HG03159 (cell line): Measurements from ENCODE around the gene PTPRN2.

Experiments
- ATAC-seq: cut with Tn5 transposase; IDR thresholded peaks from one replicate; pipeline ENCODE4 v1.9.1; 2021; ENCODE audit warnings: mild to moderate bottlenecking, moderate library complexity; ENCODE audit not compliant: unreplicated experiment

The PTPRN2 gene

GRCh38 chr7:157618823-157619606 is 968.6 kb downstream of the PTPRN2 start:
- ATAC-seq: no peak

GRCh38 chr7:157618091-157618726 is 969.4 kb downstream of the PTPRN2 start:
- ATAC-seq: no peak

GRCh38 chr7:157617401-157617800 is 970.2 kb downstream of the PTPRN2 start:
- ATAC-seq: no peak

DNA sequence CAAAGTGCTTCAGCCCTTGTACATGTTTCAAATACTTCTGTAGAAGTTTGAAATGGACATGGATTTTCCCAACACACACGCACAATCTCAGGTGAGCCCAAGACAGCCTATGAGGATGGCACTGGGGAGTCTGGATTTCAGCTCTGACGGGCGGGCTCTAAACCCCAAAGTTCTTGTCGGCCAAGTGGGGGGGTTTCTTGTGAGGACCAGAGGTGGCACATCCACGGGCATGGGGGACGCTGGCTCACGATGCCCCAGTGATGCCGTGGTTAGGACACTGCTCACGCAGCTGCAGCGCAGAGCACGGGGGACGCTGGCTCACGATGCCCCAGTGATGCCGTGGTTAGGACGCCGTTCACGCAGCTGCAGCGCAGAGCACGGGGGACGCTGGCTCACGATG is 970.7 kb downstream of the PTPRN2 start:
- no peak for ATAC-seq

GRCh38 chr7:157616426-157616825 is 971.2 kb downstream of the PTPRN2 start:
- ATAC-seq: no peak

DNA sequence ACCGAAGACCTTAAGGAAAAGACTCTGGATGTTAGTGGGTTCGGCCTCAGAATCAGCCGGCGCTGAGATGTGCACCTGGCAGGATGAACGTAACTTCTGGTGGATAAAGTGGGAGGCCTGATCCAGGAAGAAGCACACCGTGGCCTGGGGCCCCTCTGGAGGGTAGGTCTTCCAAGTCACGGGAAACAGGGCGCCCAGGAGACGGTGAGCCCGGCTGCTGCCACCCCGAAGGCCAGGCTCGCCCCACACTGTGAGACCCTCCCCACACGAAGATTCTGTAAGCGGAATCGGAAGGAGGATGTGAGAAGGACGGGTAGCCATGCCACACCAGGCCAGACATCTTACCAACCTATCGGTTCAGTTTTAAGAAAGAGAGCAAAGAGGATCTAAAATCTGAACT is 971.8 kb downstream of the PTPRN2 start:
- no peak for ATAC-seq

DNA sequence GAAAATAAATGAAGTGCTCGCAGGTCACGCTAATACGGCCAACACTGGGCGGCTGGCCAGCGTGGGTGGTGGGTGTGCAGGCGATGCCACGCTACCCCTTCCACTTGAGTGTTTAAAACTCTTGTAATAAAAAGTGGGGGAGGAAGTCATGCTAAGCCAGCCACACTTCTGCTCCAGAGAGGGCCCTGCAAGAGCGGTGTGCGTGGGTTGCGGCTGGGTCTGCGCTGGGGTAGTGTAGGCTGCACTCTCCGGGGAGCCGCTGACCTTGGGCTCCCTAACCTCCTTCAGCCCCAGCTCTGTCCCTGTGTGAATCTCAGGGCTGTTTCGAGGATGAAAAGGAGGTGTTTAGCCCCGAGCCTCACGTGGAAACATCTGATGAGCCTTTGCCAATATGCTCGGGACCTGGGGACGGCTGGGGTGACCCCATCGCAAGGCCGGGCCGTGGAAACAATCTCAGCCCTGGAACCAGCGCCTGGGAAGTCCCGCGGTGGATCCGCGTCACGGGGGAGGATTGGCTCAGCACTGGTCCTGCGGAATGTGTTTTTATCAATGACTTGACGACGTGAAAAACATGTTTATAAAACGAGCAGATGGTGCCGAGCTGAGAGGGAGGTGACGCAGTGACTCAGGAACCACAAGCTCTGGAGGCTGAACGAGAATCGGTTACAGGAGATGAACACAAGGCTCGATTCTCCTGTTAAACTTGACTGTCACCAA is 972.4 kb downstream of the PTPRN2 start:
- no peak for ATAC-seq

- ATAC-seq: no peak
Measured at GRCh38 chr7:157614457-157615020, 973.1 kb downstream of the PTPRN2 start.

DNA sequence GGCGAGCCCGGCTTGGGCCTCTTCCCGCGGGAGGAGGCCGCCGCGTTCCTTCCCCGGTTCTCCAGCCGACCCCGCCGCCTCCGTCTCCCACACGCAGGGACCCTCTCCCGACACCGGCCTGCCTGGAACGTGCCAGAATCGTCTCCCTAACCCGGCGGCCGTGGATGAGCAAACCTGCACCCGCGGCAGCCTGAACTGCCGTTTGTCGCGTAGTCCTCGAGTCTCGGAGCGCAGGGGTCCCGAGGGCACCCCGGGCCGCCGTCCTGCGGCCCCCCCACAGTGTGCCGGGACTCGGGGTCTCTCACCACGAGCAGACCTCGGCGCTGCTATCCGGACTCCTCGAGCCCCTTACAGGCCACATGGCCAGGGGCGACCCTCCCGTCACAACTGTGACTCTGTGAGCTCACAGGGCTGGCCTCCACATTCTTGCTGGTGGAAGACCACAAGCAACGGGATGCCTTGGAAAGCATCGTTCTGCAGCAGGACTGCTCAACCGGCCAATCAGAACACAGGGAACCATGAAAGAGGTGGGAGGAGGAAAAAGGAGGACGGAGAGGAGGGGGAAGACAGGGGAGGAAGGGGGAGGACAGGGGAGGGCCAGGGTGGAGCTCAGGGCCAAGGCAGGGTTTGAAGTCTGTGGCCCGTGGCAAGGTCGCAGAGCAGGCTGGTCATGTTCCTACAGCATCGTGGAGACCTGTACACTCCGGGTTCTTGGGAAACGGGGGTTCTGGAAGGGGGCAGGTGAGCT is 973.9 kb downstream of the PTPRN2 start:
- ATAC-seq: no peak

DNA sequence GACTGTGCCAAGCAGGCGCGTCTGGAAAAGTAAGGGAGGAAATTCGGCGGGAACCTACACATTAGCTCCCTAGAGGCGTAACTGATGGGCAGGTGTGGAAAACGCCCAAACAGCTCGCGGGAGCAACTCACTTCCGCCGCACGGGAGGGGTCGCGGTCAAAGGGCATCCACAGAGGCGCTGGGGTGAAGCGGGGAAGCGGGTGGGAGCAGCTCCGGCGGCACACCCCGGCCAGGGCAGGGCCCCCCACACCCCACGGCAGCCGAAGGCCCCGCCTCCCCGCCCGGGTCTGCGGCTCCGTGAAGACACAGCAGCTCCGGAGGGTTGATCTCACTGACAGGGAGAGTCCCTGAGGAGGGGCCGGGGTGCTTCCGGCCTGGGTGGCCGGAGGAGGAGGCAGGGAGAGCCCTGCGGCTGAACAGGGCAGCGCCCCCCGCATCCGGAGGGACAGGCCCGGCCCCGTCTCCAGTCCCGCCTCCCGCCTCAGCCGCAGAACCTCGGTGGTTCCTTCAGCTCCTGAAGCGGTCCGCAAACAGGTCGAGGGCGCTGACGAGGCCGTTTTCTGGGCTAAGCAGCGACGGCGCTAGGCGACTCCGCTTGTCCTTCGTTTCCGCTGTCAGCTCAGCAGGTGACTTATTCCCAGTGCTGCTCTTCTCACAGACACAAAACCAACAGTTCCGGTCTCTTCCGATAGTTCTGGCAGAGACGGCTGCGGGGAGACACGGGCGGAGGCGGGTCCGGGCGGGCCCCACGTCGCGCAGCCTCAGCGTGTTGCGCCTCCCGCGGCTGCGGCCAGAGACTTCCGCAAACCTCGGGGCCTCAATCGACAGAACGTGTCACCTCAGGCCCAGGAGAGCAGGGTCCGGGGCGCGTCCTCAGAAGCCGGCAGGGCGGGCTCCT is 974.7 kb downstream of the PTPRN2 start:
- ATAC-seq: peak; percentile 72

DNA sequence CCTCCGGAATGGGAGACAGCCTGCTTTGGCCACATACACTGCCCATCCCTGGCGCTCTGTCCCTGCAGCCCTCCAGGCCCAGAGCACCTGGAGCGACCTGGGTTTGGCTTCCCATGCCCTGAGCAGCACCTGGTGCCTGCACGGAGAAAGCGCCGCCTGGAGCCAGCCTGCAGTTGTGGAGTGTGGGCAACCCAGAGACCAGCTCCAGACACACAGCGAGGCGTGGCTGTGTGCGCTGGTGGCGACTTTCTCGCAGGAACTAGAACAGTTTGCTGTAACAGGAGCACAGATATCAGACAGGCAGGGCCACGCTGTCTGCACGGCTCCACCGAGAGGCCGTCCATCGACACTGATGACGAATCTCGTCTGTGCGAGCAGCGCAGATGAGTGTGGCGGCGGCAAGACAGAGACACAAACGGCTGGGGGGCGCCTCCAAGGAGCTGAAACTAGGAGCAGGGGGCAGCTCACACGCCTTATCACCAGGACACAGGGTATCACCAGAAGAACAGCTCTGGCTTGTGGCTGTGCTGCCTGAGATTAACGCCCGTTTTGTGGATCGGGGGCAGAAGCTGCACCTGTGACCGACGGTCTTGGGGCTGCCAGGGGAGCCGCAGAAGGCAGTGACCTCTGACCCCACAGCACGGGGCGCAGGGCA is 975.5 kb downstream of the PTPRN2 start:
- no peak for ATAC-seq

- ATAC-seq: no peak
Measured at GRCh38 chr7:157611341-157611740, 976.3 kb downstream of the PTPRN2 start.

GRCh38 chr7:157610671-157611295 is 976.8 kb downstream of the PTPRN2 start:
- ATAC-seq: no peak

GRCh38 chr7:157609932-157610640 is 977.5 kb downstream of the PTPRN2 start:
- ATAC-seq: no peak

DNA sequence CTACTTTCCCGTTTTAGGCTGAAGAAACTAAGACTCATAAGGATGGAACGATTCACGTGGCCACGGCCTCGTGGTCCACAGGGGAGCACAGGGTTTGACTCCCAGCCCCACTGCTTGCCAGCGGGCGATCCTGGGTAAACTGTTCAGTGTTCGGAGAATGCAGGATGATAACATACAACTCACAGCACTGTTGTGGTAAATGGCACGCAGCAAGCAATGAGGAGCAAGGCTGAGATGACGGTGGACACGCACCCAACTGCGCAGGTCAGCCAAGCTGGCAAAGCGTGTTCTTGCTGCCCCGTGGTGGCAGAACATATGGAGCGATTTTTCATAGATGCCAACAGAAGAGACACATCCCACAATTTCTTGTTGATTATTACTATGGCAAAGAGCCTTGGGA is 978.1 kb downstream of the PTPRN2 start:
- ATAC-seq: no peak

GRCh38 chr7:157607218-157607617 is 980.4 kb downstream of the PTPRN2 start:
- ATAC-seq: no peak

DNA sequence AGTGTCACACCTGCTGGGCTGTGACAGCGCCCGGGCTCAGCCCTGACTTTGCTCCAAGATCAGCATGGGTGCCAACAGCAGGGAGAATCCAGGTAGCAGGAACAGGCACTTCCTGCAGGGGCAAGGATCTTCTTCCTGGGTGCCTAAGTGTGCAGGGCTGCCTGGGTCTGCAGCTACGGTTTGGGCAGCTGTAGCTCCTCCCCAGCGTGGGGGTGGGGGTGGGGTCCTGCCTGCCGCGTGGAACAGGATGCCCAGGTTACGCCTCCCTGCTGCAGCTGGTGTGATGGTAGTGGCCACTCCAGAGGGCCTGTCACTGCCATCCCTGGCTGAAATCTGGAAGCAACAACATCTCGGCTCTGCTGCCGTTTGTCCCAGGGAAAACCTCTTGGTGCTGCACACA is 981.5 kb downstream of the PTPRN2 start:
- ATAC-seq: no peak

- no peak for ATAC-seq
Measured at GRCh38 chr7:157605638-157606037, 982.0 kb downstream of the PTPRN2 start.
